Mesenchymal stem cell (in vitro differentiated cells and primary cell): ENCODE data around the gene PPP1CC.

ENCODE experiments used
- DNase-seq: peaks from one replicate; pipeline ENCODE4 v3.0.0-alpha.2; 2013
- H2AFZ ChIP-seq: one replicate; pipeline ENCODE4 v1.6.1; 2013; ENCODE audit warnings: low read depth, mild to moderate bottlenecking, control low read depth, inconsistent platforms, low read length, moderate library complexity
- H2AK5ac ChIP-seq: 2 replicates; pipeline ENCODE4 v1.6.1; 2013; ENCODE audit warnings: low read length, moderate library complexity, mild to moderate bottlenecking, inconsistent platforms; ENCODE audit not compliant: severe bottlenecking
- H2BK120ac ChIP-seq: one replicate; pipeline ENCODE4 v1.6.1; 2013; ENCODE audit warnings: low read depth, mild to moderate bottlenecking, inconsistent platforms, low read length, moderate library complexity
- H2BK12ac ChIP-seq, 2 experiments: one replicate each; pipeline ENCODE4 v1.6.1; 2013; ENCODE audit warnings: inconsistent platforms in 2 of 2, low read length in 2 of 2, mild to moderate bottlenecking in 2 of 2, moderate library complexity in 2 of 2, control low read depth in 1 of 2
- H2BK15ac ChIP-seq: one replicate; pipeline ENCODE4 v1.6.1; 2013; ENCODE audit warnings: mild to moderate bottlenecking, low read depth, inconsistent platforms; ENCODE audit not compliant: poor library complexity, severe bottlenecking
- H2BK5ac ChIP-seq: 2 replicates; pipeline ENCODE4 v1.6.1; 2013; ENCODE audit warnings: low read depth, mild to moderate bottlenecking, low read length, control low read depth, inconsistent platforms; ENCODE audit not compliant: poor library complexity, severe bottlenecking
- H3K14ac ChIP-seq, 2 experiments: one replicate each; pipeline ENCODE4 v1.6.1; 2013; ENCODE audit warnings: inconsistent platforms in 2 of 2, low read length in 2 of 2, control low read depth in 1 of 2, mild to moderate bottlenecking in 1 of 2, moderate library complexity in 1 of 2
- H3K18ac ChIP-seq, 2 experiments: one replicate each; pipeline ENCODE4 v1.6.1; 2013; ENCODE audit warnings: inconsistent platforms in 2 of 2, low read length in 2 of 2, control low read depth in 1 of 2, low read depth in 1 of 2, mild to moderate bottlenecking in 1 of 2
- H3K23ac ChIP-seq, 2 experiments: one replicate each; pipeline ENCODE4 v1.6.1; 2013; ENCODE audit warnings: inconsistent platforms in 2 of 2, low read length in 2 of 2, mild to moderate bottlenecking in 2 of 2, moderate library complexity in 2 of 2, control low read depth in 1 of 2
- H3K27ac ChIP-seq: 2 replicates; pipeline ENCODE4 v1.5.1; 2013; ENCODE audit warnings: mild to moderate bottlenecking, moderate library complexity, low read length, control low read depth, inconsistent platforms; ENCODE audit not compliant: poor library complexity, severe bottlenecking
- H3K27me3 ChIP-seq, 2 experiments: 2 replicates each; pipeline versions ENCODE4 v1.6.1 to v1.7.0; 2013; ENCODE audit warnings: low read length in 2 of 2, mild to moderate bottlenecking in 2 of 2, moderate library complexity in 2 of 2, control low read depth in 1 of 2, inconsistent platforms in 1 of 2; ENCODE audit not compliant: control insufficient read depth in 1 of 2, insufficient read depth in 1 of 2
- H3K36me3 ChIP-seq, 2 experiments: 2 replicates each; pipeline versions ENCODE4 v1.6.1 to v1.7.0; 2013; ENCODE audit warnings: low read length in 2 of 2, control low read depth in 1 of 2, inconsistent platforms in 1 of 2, low read depth in 1 of 2, mild to moderate bottlenecking in 1 of 2; ENCODE audit not compliant: insufficient read depth in 2 of 2, control insufficient read depth in 1 of 2
- H3K4ac ChIP-seq, 2 experiments: one replicate each; pipeline ENCODE4 v1.6.1; 2013; ENCODE audit warnings: inconsistent platforms in 2 of 2, low read length in 2 of 2, mild to moderate bottlenecking in 2 of 2, moderate library complexity in 2 of 2, control low read depth in 1 of 2, low read depth in 1 of 2
- H3K4me1 ChIP-seq: 2 replicates; pipeline ENCODE4 v1.6.1; 2013; ENCODE audit warnings: low read depth, low read length, control low read depth; ENCODE audit not compliant: control insufficient read depth, insufficient read depth
- H3K4me2 ChIP-seq: 2 replicates; pipeline ENCODE4 v1.6.1; 2013; ENCODE audit warnings: low read length, mild to moderate bottlenecking, inconsistent platforms; ENCODE audit not compliant: poor library complexity, severe bottlenecking
- H3K4me3 ChIP-seq, 2 experiments: 2 replicates each; pipeline versions ENCODE4 v1.5.1 to v1.7.0; 2013; ENCODE audit warnings: low read length in 2 of 2, mild to moderate bottlenecking in 2 of 2, control low read depth in 1 of 2, low read depth in 1 of 2; ENCODE audit not compliant: insufficient read depth in 1 of 2
- H3K79me1 ChIP-seq: replicated peaks from 2 replicates; pipeline ENCODE4 v1.6.1; 2013; ENCODE audit warnings: mild to moderate bottlenecking, control low read depth, low read length, inconsistent platforms; ENCODE audit not compliant: poor library complexity, severe bottlenecking
- H3K9ac ChIP-seq: 2 replicates; pipeline ENCODE4 v1.7.0; 2013; ENCODE audit warnings: mild to moderate bottlenecking, low read length, moderate library complexity
- H3K9me3 ChIP-seq: 2 replicates; pipeline ENCODE4 v1.7.0; 2013; ENCODE audit warnings: mild to moderate bottlenecking, low read length; ENCODE audit not compliant: control insufficient read depth
- H4K8ac ChIP-seq: one replicate; pipeline ENCODE4 v1.6.1; 2013; ENCODE audit warnings: inconsistent platforms, mild to moderate bottlenecking, low read length, moderate library complexity
- H4K91ac ChIP-seq: one replicate; pipeline ENCODE4 v1.6.1; 2013; ENCODE audit warnings: mild to moderate bottlenecking, low read length, inconsistent platforms
- WGBS: methylation state at CpG from one replicate; pipeline ENCODE4 v1.1.7; 2013; ENCODE audit warnings: mixed read lengths; 5-methylcytosine and 5-hydroxymethylcytosine counted together

PPP1CC gene

GRCh38 chr12:110785240-110785639, 42.5 kb upstream of the PPP1CC start:
- H3K79me1 ChIP-seq, result no peaks in the 10 kb centered on the region
- H3K27me3 ChIP-seq, result peaks cover 4 to 17% of the 10 kb centered on the region in 2 experiments
- H3K14ac ChIP-seq, result no peak overlapping the region
- H2BK5ac ChIP-seq, result no peak overlapping the region
- WGBS, result 85% methylated on average over 7 of the region's 7 CpGs
- no peaks in the 10 kb centered on the region for H3K36me3 ChIP-seq
- H3K9me3 ChIP-seq, result no peaks in the 10 kb centered on the region
- no peak overlapping the region for H2AK5ac ChIP-seq
- no peak for DNase-seq
- H2BK120ac ChIP-seq, result no peak overlapping the region
- H3K18ac ChIP-seq, result no peak overlapping the region
- no peak overlapping the region for H4K91ac ChIP-seq
- no peak overlapping the region for H3K4me2 ChIP-seq
- H2BK12ac ChIP-seq, result no peak overlapping the region
- H2BK15ac ChIP-seq, result no peak overlapping the region
- no peak overlapping the region for H2AFZ ChIP-seq
- no peak overlapping the region for H3K23ac ChIP-seq
- no peak overlapping the region for H3K27ac ChIP-seq
- no peak overlapping the region for H4K8ac ChIP-seq
- H3K4me1 ChIP-seq, result no peaks in the 10 kb centered on the region
- H3K9ac ChIP-seq, result no peak overlapping the region
- no peak overlapping the region for H3K4me3 ChIP-seq
- no peak overlapping the region for H3K4ac ChIP-seq

GRCh38 chr12:110782922-110783321, 40.2 kb upstream of the PPP1CC start:
- no peak overlapping the region for H4K91ac ChIP-seq
- H3K27ac ChIP-seq, result no peak overlapping the region
- H3K4ac ChIP-seq, result no peak overlapping the region
- no peak overlapping the region for H2AFZ ChIP-seq
- no peaks in the 10 kb centered on the region for H3K79me1 ChIP-seq
- no peak overlapping the region for H3K9ac ChIP-seq
- no peaks in the 10 kb centered on the region for H3K4me1 ChIP-seq
- H3K36me3 ChIP-seq, result no peaks in the 10 kb centered on the region
- no peak for DNase-seq
- H3K4me2 ChIP-seq, result no peak overlapping the region
- H2BK120ac ChIP-seq, result no peak overlapping the region
- H2AK5ac ChIP-seq, result no peak overlapping the region
- no peak overlapping the region for H2BK5ac ChIP-seq
- H2BK12ac ChIP-seq, result no peak overlapping the region
- 90% methylated on average over 4 of the region's 8 CpGs for WGBS
- no peak overlapping the region for H3K18ac ChIP-seq
- H3K27me3 ChIP-seq, result peaks cover 8 to 27% of the 10 kb centered on the region in 2 experiments
- no peak overlapping the region for H3K23ac ChIP-seq
- no peak overlapping the region for H3K14ac ChIP-seq
- H2BK15ac ChIP-seq, result no peak overlapping the region
- no peak overlapping the region for H3K4me3 ChIP-seq
- H3K9me3 ChIP-seq, result no peaks in the 10 kb centered on the region
- H4K8ac ChIP-seq, result no peak overlapping the region

DNA sequence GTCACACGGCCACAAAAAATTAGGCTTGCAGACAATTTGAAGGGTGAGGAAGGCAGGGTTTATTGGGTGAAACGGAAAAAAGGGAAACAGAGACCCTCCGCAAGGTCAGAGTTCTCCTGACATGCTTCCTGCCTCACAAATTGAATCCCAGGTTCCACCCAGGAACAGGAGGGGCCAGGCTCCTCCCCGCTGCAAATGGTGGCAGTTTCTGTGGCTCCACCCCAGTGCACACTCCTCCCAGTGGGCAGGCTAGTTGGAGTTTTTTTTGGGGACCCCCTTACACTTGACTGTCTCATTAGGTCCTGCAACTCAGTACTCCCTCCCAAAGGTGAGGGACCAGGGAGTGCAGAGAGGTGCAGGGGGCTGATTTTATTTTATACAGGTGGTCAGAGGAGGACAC, 39.4 kb upstream of the PPP1CC start:
- H3K14ac ChIP-seq, result no peak overlapping the region
- no peak overlapping the region for H4K8ac ChIP-seq
- no peaks in the 10 kb centered on the region for H3K9me3 ChIP-seq
- no peak overlapping the region for H2BK15ac ChIP-seq
- no peak overlapping the region for H2BK5ac ChIP-seq
- no peaks in the 10 kb centered on the region for H3K4me1 ChIP-seq
- WGBS, result 72% methylated on average over 4 of the region's 4 CpGs
- no peak overlapping the region for H3K23ac ChIP-seq
- H3K36me3 ChIP-seq, result no peaks in the 10 kb centered on the region
- no peak overlapping the region for H2BK120ac ChIP-seq
- H3K4me3 ChIP-seq, result no peak overlapping the region
- H2AFZ ChIP-seq, result no peak overlapping the region
- DNase-seq, result no peak
- H3K27me3 ChIP-seq, result peaks cover 8 to 27% of the 10 kb centered on the region in 2 experiments
- H3K9ac ChIP-seq, result no peak overlapping the region
- no peak overlapping the region for H2AK5ac ChIP-seq
- H2BK12ac ChIP-seq, result no peak overlapping the region
- H3K4me2 ChIP-seq, result no peak overlapping the region
- no peak overlapping the region for H3K4ac ChIP-seq
- H3K18ac ChIP-seq, result no peak overlapping the region
- no peaks in the 10 kb centered on the region for H3K79me1 ChIP-seq
- no peak overlapping the region for H3K27ac ChIP-seq
- no peak overlapping the region for H4K91ac ChIP-seq

DNA sequence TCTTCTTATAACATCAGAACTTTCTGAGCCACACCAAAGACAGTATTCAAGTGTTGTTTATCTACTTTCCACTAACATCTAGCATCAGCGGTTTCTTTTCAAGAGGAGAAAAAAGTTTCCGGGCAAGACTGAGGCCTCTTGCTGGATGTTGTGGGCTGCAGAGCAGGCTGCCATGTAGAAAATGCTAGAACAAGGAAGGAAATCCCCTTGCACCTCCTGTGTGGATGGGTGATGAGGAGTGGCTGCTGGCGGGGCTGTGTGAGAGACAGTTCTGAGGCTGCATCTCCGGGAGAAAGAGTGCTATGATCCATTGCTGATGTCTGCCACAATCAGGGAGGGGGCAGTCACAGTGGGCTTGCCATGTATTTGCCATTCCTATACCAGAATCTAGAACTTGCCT, 37.8 kb upstream of the PPP1CC start:
- no peak overlapping the region for H2AK5ac ChIP-seq
- H3K79me1 ChIP-seq, result no peaks in the 10 kb centered on the region
- no peak overlapping the region for H2BK5ac ChIP-seq
- no peak overlapping the region for H4K8ac ChIP-seq
- H3K4ac ChIP-seq, result no peak overlapping the region
- no peaks in the 10 kb centered on the region for H3K4me1 ChIP-seq
- no peaks in the 10 kb centered on the region for H3K36me3 ChIP-seq
- no peak overlapping the region for H3K4me2 ChIP-seq
- H3K4me3 ChIP-seq, result no peak overlapping the region
- no peak overlapping the region for H3K27ac ChIP-seq
- no peak overlapping the region for H2BK12ac ChIP-seq
- H2BK15ac ChIP-seq, result no peak overlapping the region
- no peak overlapping the region for H3K23ac ChIP-seq
- peaks cover 8 to 23% of the 10 kb centered on the region in 2 experiments for H3K27me3 ChIP-seq
- H3K9ac ChIP-seq, result no peak overlapping the region
- no peak for DNase-seq
- 92% methylated on average over 4 of the region's 4 CpGs for WGBS
- no peak overlapping the region for H3K14ac ChIP-seq
- no peak overlapping the region for H3K18ac ChIP-seq
- H3K9me3 ChIP-seq, result no peaks in the 10 kb centered on the region
- no peak overlapping the region for H2BK120ac ChIP-seq
- H4K91ac ChIP-seq, result no peak overlapping the region
- H2AFZ ChIP-seq, result no peak overlapping the region
